Epithelial cell of esophagus (primary cell): ENCODE data around the gene MYO9A.

ENCODE experiments used
- DNase-seq: peaks from one replicate; pipeline ENCODE4 v3.0.0; 2010; ENCODE audit warnings: low read depth
- H3K4me3 ChIP-seq: 2 replicates; pipeline ENCODE4 v1.5.1; 2011; ENCODE audit warnings: mild to moderate bottlenecking, low read length, control low read depth
- CTCF ChIP-seq: IDR thresholded peaks from 2 replicates; pipeline ENCODE4 v1.5.1; 2011; ENCODE audit warnings: low read depth, mild to moderate bottlenecking, low read length, control low read depth, inconsistent platforms; ENCODE audit not compliant: insufficient read depth; ENCODE audit errors: missing control alignments

MYO9A gene

GRCh38 chr15:71786673-71787072, 331.3 kb downstream of the MYO9A start:
- TF ChIP-seq CTCF = no peak
- H3K4me3 ChIP-seq = no peak overlapping the region
- DNase-seq = no peak

GRCh38 chr15:71785996-71786395, 332.0 kb downstream of the MYO9A start:
- no peak for DNase-seq
- TF ChIP-seq CTCF = no peak
- no peak overlapping the region for H3K4me3 ChIP-seq

GRCh38 chr15:71784719-71785118, 333.2 kb downstream of the MYO9A start:
- peak; percentile 13 for TF ChIP-seq CTCF
- H3K4me3 ChIP-seq = no peak overlapping the region
- no peak for DNase-seq

- no peak overlapping the region for H3K4me3 ChIP-seq
- TF ChIP-seq CTCF = no peak
- DNase-seq = no peak
Measured at GRCh38 chr15:71782422-71783165, 335.4 kb downstream of the MYO9A start.

- no peak for DNase-seq
- no peak overlapping the region for H3K4me3 ChIP-seq
- TF ChIP-seq CTCF = no peak
Measured at GRCh38 chr15:71781965-71782265, 336.0 kb downstream of the MYO9A start.

GRCh38 chr15:71781179-71781964, 336.6 kb downstream of the MYO9A start:
- DNase-seq = peak; percentile 37

More at GRCh38 chr15:71781179-71781964, 336.6 kb downstream of the MYO9A start:
- TF ChIP-seq CTCF = no peak
- no peak overlapping the region for H3K4me3 ChIP-seq
